ENCODE measurements around the gene MROH2A.

Gene MROH2A

GRCh38 chr2:233778030-233778429, at the start of gene MROH2A:
MROH2A (plus strand) TSS chr2:233778330; CDS start chr2:233779359, 1,029 bp downstream.
- TF ChIP-seq EP300 (IDR thresholded peaks at IDR 0.05; ENCODE audit: borderline replicate concordance) (no peak), CREB1 (IDR thresholded peaks at IDR 0.05; ENCODE audit: low read depth) (no peak), MAX (IDR thresholded peaks at IDR 0.05) (no peak), YY1 (IDR thresholded peaks at IDR 0.05; ENCODE audit: low read depth) (no peak), TEAD4 (IDR thresholded peaks at IDR 0.05) (no peak), TAF1 (IDR thresholded peaks at IDR 0.05; ENCODE audit: low read depth) (no peak), TCF12 (IDR thresholded peaks at IDR 0.05; ENCODE audit: low read depth) (no peak), NFIC (IDR thresholded peaks at IDR 0.05) (no peak), CEBPB (IDR thresholded peaks at IDR 0.05) (no peak), USF1 (IDR thresholded peaks at IDR 0.05) (no peak), RAD21 (IDR thresholded peaks at IDR 0.05; ENCODE audit: low read depth) (no peak), EGR1 (IDR thresholded peaks at IDR 0.05) (no peak), REST (IDR thresholded peaks at IDR 0.05; ENCODE audit: low read depth) (no peak), ZBTB7A (IDR thresholded peaks at IDR 0.05; ENCODE audit: low read depth) (no peak), FOXM1 (IDR thresholded peaks at IDR 0.05; ENCODE audit: borderline replicate concordance, low read depth) (no peak)

- TF ChIP-seq EP300 (IDR thresholded peaks at IDR 0.05; ENCODE audit: borderline replicate concordance) = no peak
Measured at GRCh38 chr2:233728723-233729301, 49.3 kb upstream of the MROH2A start, which contains the start of gene UGT1A3. UGT1A3 (plus strand) TSS chr2:233729042; CDS start chr2:233729127, 85 bp downstream.

GRCh38 chr2:233740870-233741269, 37.3 kb upstream of the MROH2A start:
- no peak for TF ChIP-seq USF1 (IDR thresholded peaks at IDR 0.05)
- TF ChIP-seq CREB1 (IDR thresholded peaks at IDR 0.05; ENCODE audit: low read depth) = no peak
- TF ChIP-seq YY1 (IDR thresholded peaks at IDR 0.05; ENCODE audit: low read depth) = no peak
- TF ChIP-seq MAX (IDR thresholded peaks at IDR 0.05) = no peak
- TF ChIP-seq EGR1 (IDR thresholded peaks at IDR 0.05) = no peak
- no peak for TF ChIP-seq TEAD4 (IDR thresholded peaks at IDR 0.05)
- no peak for TF ChIP-seq TCF12 (IDR thresholded peaks at IDR 0.05; ENCODE audit: low read depth)
- TF ChIP-seq REST (IDR thresholded peaks at IDR 0.05; ENCODE audit: low read depth) = no peak
- TF ChIP-seq RAD21 (IDR thresholded peaks at IDR 0.05; ENCODE audit: low read depth) = no peak
- TF ChIP-seq FOXM1 (IDR thresholded peaks at IDR 0.05; ENCODE audit: borderline replicate concordance, low read depth) = no peak

- TF ChIP-seq USF1 (IDR thresholded peaks at IDR 0.05) (no peak), CREB1 (IDR thresholded peaks at IDR 0.05; ENCODE audit: low read depth) (no peak), TAF1 (IDR thresholded peaks at IDR 0.05; ENCODE audit: low read depth) (no peak), NFIC (IDR thresholded peaks at IDR 0.05) (no peak), YY1 (IDR thresholded peaks at IDR 0.05; ENCODE audit: low read depth) (no peak), MAX (IDR thresholded peaks at IDR 0.05) (no peak)
Measured at GRCh38 chr2:233743464-233744259, 34.5 kb upstream of the MROH2A start.

- TF ChIP-seq TEAD4 (IDR thresholded peaks at IDR 0.05) (no peak), YY1 (IDR thresholded peaks at IDR 0.05; ENCODE audit: low read depth) (no peak), REST (IDR thresholded peaks at IDR 0.05; ENCODE audit: low read depth) (no peak), EP300 (IDR thresholded peaks at IDR 0.05; ENCODE audit: borderline replicate concordance) (no peak), FOXM1 (IDR thresholded peaks at IDR 0.05; ENCODE audit: borderline replicate concordance, low read depth) (no peak), TCF12 (IDR thresholded peaks at IDR 0.05; ENCODE audit: low read depth) (no peak)
Measured at GRCh38 chr2:233745073-233745755, 32.9 kb upstream of the MROH2A start.

Data from Ishikawa (cell line).